ENCODE measurements around the gene IGF2BP2.
"Not testable (repeated sequence)": the region's sequence is repeated elsewhere in the genome, so short reads cannot be mapped to it uniquely, and the experiment has no call there.

IGF2BP2 gene

DNA sequence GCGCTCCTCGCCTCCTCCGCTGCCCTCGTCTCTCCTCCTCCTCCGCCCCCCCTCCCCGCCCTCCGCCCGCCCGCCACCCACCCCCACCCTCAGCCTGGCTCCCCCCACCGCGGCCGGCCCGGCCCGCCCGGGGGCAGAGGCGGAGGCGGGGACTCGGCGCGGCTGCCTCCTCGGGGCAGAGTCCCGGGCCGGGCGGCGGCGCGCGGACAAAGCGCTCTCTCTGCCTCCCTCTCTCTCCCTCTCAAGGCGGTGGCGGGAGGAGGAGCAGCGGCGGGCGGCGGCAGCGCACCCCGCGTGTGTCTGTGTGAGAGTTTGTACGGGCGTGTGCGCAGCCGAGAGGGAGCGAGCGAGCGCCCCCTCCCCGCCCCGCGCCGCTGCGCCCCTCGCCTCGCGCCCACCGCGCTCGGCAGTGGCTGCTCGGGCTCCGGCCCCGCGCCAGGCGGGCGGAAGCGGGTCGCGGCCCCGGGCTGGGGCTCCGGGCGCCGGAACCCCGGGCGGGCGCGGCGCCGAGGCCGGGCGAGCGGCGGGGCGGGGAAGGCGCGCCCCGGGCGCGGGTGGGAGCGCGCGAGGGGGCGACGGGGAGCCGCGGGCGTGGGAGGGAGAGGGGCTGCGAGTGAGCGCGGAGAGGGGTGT is at the start of gene IGF2BP2:
TSS of gene IGF2BP2 (minus strand) at position 37 of the 633 bp plus-strand sequence. CDS start 82 bp downstream, outside the sequence.
- no peak for DNase-seq (ENCODE audit: low read depth)

GRCh38 chr3:185874119-185874518 is 49.3 kb upstream of the IGF2BP2 start:
- no peak for DNase-seq (ENCODE audit: low read depth)

DNA sequence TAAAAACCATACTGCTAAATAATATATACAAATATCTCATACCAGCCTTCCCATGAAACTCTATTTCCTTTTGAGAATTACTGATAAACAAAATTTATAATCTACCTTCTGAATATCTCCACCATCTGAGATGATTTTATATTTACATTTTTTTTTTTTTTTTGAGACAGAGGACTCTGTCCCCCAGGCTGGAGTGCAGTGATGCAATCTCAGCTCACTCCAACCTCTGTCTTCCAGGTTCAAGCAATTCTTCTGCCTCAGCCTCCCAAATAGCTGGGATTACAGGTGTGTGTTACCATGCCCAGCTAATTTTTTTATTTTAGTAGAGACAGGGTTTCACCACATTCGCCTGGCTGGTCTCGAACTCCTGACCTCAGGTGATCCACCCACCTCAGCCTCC is 42.8 kb upstream of the IGF2BP2 start:
- no peak for DNase-seq (ENCODE audit: low read depth)

DNA sequence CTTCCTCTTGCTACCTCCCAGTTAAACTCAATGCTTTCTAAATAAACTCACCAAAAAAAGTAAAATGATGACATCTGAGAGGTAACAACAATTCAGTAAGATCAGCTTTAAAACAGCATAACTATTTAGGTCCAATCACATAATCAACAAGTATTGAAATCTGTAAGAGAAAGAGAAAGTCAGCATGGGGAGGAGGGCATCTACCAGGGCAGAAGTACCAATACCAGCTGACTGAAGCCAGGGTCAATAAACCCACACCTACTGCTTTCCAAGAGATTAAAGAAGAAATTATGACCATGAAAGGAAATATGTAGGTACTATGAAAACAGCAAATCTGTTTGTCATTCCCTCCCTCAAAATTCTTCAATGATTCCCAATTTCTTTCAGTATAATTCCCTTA is 42.2 kb upstream of the IGF2BP2 start:
- no peak for DNase-seq (ENCODE audit: low read depth)

DNA sequence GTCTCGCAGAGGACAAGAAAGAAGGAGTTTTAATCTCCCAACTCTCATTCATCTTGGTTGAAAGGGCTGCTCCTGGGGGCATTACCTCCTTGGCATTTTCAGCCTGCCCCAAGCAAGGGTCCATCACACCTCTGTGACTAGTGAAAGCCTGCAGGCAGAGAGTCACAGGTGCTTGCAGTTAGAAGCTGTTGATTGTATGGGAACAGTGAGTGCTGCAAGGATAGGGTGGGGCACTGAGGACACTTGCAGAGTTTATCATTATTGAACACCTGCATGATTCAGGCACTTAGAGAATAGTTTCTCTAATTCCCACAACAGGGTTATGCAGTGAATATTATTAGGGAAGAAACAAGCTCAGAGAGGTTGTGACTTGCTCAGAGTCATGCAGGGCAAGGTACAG is 41.7 kb upstream of the IGF2BP2 start:
- no peak for DNase-seq (ENCODE audit: low read depth)

GRCh38 chr3:185865247-185865646 is 40.4 kb upstream of the IGF2BP2 start:
- DNase-seq (ENCODE audit: low read depth) = no peak

- DNase-seq (ENCODE audit: low read depth) = no peak
These were observed 39.9 kb upstream of the IGF2BP2 start for GRCh38 chr3:185864767-185865166.

DNA sequence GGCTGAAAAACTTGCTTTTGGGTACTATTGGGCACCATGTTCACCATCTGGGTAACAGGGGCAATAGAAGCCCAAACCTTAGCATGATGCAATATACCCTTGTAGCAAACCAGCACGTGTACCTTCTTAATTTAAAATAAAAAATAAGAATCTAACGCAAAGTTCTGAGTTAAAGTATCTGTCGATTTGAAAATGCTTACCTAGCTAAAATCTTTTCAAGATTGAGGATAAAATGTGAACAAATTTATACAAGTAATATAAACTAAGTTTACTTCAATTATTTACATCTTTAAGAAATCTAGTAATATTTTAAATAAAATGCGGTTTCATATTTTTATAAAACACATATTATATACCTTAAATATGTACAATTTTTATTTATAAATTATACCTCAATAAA is 38.1 kb upstream of the IGF2BP2 start:
- DNase-seq (ENCODE audit: low read depth) = no peak

DNA sequence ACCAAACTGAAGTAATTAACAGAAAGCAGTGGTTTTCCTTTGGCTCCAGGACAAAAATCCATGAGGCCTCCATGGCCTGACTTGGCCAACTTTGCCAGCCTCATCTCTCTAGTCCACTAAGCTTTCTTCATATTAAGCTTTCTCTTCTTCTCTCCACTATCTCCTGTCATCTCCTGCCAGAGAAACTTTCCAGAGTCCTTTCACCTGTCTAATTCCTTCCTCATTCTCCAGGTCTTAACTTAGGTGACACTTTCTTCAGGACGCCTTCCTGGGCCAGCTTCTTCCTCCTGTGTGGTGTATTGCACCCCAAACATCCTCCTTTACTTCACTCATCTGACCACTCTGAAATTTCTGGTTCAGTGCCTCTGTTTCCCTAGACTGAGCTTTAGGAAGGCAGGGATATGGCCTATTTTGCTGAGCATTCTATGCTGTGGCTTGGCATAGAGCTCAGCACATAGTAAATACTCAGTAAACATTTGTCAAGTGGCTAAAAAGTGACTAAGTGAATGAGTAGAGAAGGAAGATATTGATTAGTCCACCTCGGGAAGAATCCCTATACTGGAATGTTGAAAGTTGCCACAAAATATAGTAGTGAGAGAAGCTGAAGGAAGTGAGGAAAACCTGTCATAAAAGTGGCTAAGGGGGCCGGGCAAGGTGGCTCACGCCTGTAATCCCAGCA is 34.6 kb upstream of the IGF2BP2 start:
- no peak for DNase-seq (ENCODE audit: low read depth)

GRCh38 chr3:185858502-185859225 is 33.8 kb upstream of the IGF2BP2 start:
- DNase-seq (ENCODE audit: low read depth) = no peak

DNA sequence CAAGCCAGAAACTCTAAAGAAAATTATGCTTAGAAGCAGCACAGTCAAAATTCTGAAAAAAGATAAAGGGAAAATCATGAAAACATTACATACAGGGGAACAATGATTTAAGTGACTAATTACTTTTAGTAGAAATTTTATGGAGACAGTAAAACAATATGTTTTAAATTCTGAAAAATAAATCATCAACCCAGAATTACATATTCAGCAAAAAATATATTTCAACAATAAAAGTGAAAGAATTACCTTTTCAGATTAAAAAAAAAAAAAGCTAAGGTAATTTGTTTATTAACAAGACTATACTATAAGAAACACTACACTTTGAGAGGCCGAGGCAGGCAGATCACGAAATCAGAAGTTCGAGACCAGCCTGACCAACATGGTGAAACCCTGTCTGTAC is 32.4 kb upstream of the IGF2BP2 start:
- DNase-seq (ENCODE audit: low read depth) = no peak

DNA sequence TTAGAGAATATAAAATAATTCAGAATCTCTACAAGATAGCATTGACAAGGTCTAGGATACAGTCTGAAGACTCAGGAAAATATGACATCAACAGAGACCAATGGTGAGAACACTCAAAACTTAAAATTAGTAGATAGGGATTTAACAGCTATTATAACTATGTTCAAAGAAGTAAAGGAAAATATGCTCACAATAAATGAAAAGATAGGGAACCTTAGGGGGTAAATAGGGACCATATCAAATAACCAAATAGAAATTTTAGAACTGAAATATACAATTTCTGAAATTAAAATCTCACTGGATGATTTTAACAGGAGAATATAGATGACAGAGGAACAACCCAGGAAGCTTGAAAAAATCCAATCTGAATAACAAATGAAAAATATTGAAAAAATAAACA is 31.8 kb upstream of the IGF2BP2 start:
- no peak for DNase-seq (ENCODE audit: low read depth)

GRCh38 chr3:185853771-185854170 is 28.9 kb upstream of the IGF2BP2 start:
- DNase-seq (ENCODE audit: low read depth) = not testable (repeated sequence)

GRCh38 chr3:185852635-185853034 is 27.8 kb upstream of the IGF2BP2 start:
- no peak for DNase-seq (ENCODE audit: low read depth)

- no peak for DNase-seq (ENCODE audit: low read depth)
These were observed 27.1 kb upstream of the IGF2BP2 start for GRCh38 chr3:185851959-185852358.

- no peak for DNase-seq (ENCODE audit: low read depth)
These were observed 26.2 kb upstream of the IGF2BP2 start for GRCh38 chr3:185851046-185851445.

- no peak for DNase-seq (ENCODE audit: low read depth)
These were observed 22.7 kb upstream of the IGF2BP2 start for GRCh38 chr3:185847506-185847905.

- DNase-seq (ENCODE audit: low read depth) = no peak
These were observed 21.2 kb upstream of the IGF2BP2 start for GRCh38 chr3:185846037-185846436.

- no peak for DNase-seq (ENCODE audit: low read depth)
These were observed 19.2 kb upstream of the IGF2BP2 start for GRCh38 chr3:185844051-185844450.

DNA sequence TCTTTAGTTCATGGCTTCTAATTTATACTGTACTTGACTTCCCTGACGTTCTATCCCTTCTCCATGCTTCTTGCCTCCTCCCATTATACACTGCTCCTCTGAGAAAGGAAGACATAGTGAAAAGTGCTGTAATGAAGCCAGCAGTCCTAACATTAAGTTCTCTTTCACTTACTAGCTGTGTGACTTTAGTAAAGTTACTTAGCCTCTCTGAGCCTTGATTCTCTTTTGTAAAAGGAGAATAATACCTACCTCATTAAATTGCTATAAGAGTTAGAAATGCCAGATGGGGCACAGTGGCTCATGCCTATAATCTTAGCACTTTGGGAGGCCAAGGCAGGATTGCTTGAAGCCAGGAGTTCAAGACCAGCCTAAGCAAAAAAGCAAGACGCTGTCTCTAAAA is 18.8 kb upstream of the IGF2BP2 start:
- no peak for DNase-seq (ENCODE audit: low read depth)

GRCh38 chr3:185843126-185843525 is 18.3 kb upstream of the IGF2BP2 start:
- DNase-seq (ENCODE audit: low read depth) = no peak

DNA sequence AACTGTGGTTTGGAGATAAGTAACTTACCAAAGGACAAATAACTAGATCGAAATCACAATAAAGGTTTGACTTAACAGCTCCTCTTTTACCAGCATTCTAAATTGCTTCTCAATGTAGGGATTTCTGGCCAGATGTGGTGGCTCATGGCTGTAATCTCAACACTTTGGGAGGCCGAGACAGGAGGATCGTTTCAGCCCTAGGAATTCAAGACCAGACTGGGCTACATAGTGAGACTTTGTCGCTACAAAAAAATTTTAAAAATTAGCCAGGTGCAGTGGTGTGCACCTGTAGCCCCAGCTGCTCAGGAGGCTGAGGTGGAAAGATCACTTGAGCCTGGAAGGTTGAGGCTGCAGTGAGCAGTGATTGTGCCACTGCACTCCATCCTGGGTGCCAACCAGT is 17.4 kb upstream of the IGF2BP2 start:
- no peak for DNase-seq (ENCODE audit: low read depth)

- not testable (repeated sequence) for DNase-seq (ENCODE audit: low read depth)
These were observed 13.7 kb upstream of the IGF2BP2 start for GRCh38 chr3:185838417-185838989.
